GM03348 (cell line): ENCODE measurements around the gene ANO4.
"Not testable (repeated sequence)": the region's sequence is repeated elsewhere in the genome, so short reads cannot be mapped to it uniquely, and the experiment has no call there.

ENCODE experiments used
- DNase-seq: peaks from one replicate; pipeline ENCODE4 v3.0.0; 2012; ENCODE audit warnings: low spot score

Gene ANO4

GRCh38 chr12:101044512-101045059 lies 250.0 kb downstream of the ANO4 start:
- DNase-seq: no peak

GRCh38 chr12:101045486-101046464 lies 251.2 kb downstream of the ANO4 start:
- no peak for DNase-seq

- no peak for DNase-seq
These were observed 253.1 kb downstream of the ANO4 start for GRCh38 chr12:101047652-101048051.

- DNase-seq: no peak
These were observed 256.1 kb downstream of the ANO4 start for GRCh38 chr12:101050631-101051030.

- peak; percentile 27 for DNase-seq
These were observed 256.6 kb downstream of the ANO4 start for GRCh38 chr12:101051151-101051550.

- peak; percentile 77 for DNase-seq
These were observed 257.4 kb downstream of the ANO4 start for GRCh38 chr12:101051901-101052550.

- no peak for DNase-seq
These were observed 258.6 kb downstream of the ANO4 start for GRCh38 chr12:101053203-101053602.

- no peak for DNase-seq
These were observed 261.4 kb downstream of the ANO4 start for GRCh38 chr12:101055940-101056339.

- DNase-seq: not testable (repeated sequence)
These were observed 267.9 kb downstream of the ANO4 start for GRCh38 chr12:101062508-101062907.

- DNase-seq: no peak
These were observed 270.1 kb downstream of the ANO4 start for GRCh38 chr12:101064721-101065120.

GRCh38 chr12:101066489-101066888 lies 271.9 kb downstream of the ANO4 start:
- no peak for DNase-seq

- DNase-seq: no peak
These were observed 273.8 kb downstream of the ANO4 start for GRCh38 chr12:101068402-101068801.

GRCh38 chr12:101068836-101069235 lies 274.3 kb downstream of the ANO4 start:
- no peak for DNase-seq

GRCh38 chr12:101074940-101075680 lies 280.5 kb downstream of the ANO4 start:
- peak; percentile 35 for DNase-seq

GRCh38 chr12:101076921-101077320 lies 282.3 kb downstream of the ANO4 start:
- DNase-seq: peak; percentile 22

GRCh38 chr12:101077791-101078528 lies 283.4 kb downstream of the ANO4 start:
- DNase-seq: no peak

- no peak for DNase-seq
These were observed 284.1 kb downstream of the ANO4 start for GRCh38 chr12:101078536-101079285.

GRCh38 chr12:101082706-101083105 lies 288.1 kb downstream of the ANO4 start:
- no peak for DNase-seq

GRCh38 chr12:101086490-101087135 lies 292.0 kb downstream of the ANO4 start:
- DNase-seq: peak; percentile 48

- DNase-seq: no peak
These were observed 293.3 kb downstream of the ANO4 start for GRCh38 chr12:101087920-101088319.
